Breast epithelium (tissue), 4 donors: Measurements from ENCODE around the gene GPHN. TPM values are rescaled to one million over a fixed set of nuclear protein-coding genes. Genes with fewer than 3 reads are reported as not detected.

Experiments
- DNase-seq, 2 donors: peaks; one replicate each; pipeline ENCODE4 v3.0.0-alpha.2; 2019; ENCODE audit warnings: low spot score in 2 of 2
- H3K27ac ChIP-seq, 2 donors: fragments of 200-600 bp; sonication (generic) in 1 of 2; one replicate each; pipeline ENCODE4 v1.5.1; 2016 to 2019; ENCODE audit warnings: mild to moderate bottlenecking in 1 of 2
- H3K27me3 ChIP-seq, 2 donors: fragments of 200-600 bp; sonication (generic) in 1 of 2; one replicate each; pipeline versions ENCODE4 v1.5.1 to v1.6.0; 2017 to 2019; ENCODE audit warnings: control low read depth in 1 of 2, mild to moderate bottlenecking in 1 of 2
- H3K36me3 ChIP-seq: fragments of 200-600 bp; one replicate; pipeline ENCODE4 v1.5.1; 2019
- H3K4me1 ChIP-seq, 2 donors: fragments of 200-600 bp; sonication (generic); one replicate each; pipeline ENCODE4 v1.5.1; 2016 to 2019; ENCODE audit warnings: control low read depth in 1 of 2
- H3K4me3 ChIP-seq, 3 donors: fragments of 200-600 bp; sonication (generic); 1 replicate in 2 of 3; 2 replicates in 1 of 3; pipeline ENCODE4 v1.5.1; 2016 to 2019; ENCODE audit warnings: mild to moderate bottlenecking in 3 of 3, moderate library complexity in 2 of 3
- H3K9me3 ChIP-seq, 2 donors: fragments of 200-600 bp; sonication (generic) in 1 of 2; one replicate each; pipeline ENCODE4 v1.5.1; 2016 to 2019; ENCODE audit warnings: control low read depth in 1 of 2
- POLR2A ChIP-seq: fragments of 450-650 bp; IDR thresholded peaks from one replicate; pipeline ENCODE4 v1.6.1; 2016; ENCODE audit warnings: antibody characterized with exemption, mild to moderate bottlenecking, moderate library complexity
- POLR2AphosphoS5 ChIP-seq, 3 donors: sonication (generic); formaldehyde crosslinking; IDR thresholded peaks; one replicate each; pipeline ENCODE4 v1.6.1; 2017; ENCODE audit warnings: antibody characterized with exemption in 3 of 3
- intact Hi-C: fragments of 100-400 bp; cut with DNase I; formaldehyde crosslinking; loops from one replicate; pipeline ENCODE4 v1.15.1; 2023; ENCODE audit warnings: low total_unique reads
- total RNA-seq, 3 donors: library from RNA; depleted of rRNA; stranded (reverse); fragments of >200 nt; gene quantifications; one replicate each; pipeline ENCODE4 v1.1.0, GENCODE V29; 2016
- TF ChIP-seq, protein P1 (sequence below), 3 donors: fragments of 450-650 bp; IDR thresholded peaks; one replicate each; pipeline ENCODE4 v1.5.1; 2016 to 2017; ENCODE audit warnings: antibody characterized with exemption in 3 of 3, mild to moderate bottlenecking in 3 of 3, moderate library complexity in 3 of 3

GPHN gene
- total RNA-seq, 3 donors from 2014 or later, result 20.9 to 39.0 (median 24.9) TPM

DNA sequence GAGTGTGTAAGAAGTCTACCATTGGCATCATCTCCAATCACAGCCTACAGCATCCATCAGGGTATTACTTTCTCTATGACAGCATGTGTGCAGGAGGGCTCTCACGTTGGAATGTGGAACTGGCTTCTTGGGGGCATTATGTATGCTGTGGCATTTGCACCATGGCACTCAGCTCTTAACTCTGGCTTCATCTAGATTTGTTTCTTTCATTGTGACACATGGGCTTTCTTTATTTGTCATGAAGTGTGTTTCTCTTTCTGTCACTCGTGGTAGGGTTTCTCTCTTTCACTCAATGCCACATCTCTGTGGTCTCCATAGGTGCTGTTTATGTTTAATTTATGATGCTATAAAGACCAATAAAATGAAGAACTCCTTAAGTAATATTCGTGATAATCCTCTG is 490.1 kb downstream of the GPHN start:
- no peaks in the 10 kb centered on the region for H3K27me3 ChIP-seq
- H3K9me3 ChIP-seq, result no peaks in the 10 kb centered on the region
- H3K4me1 ChIP-seq, result no peaks in the 10 kb centered on the region
- no peak for DNase-seq
- H3K27ac ChIP-seq, result no peak overlapping the region
- H3K36me3 ChIP-seq, result no peaks in the 10 kb centered on the region
- no peak overlapping the region for H3K4me3 ChIP-seq
- no peak for TF ChIP-seq POLR2A
- TF ChIP-seq, protein P1, sequence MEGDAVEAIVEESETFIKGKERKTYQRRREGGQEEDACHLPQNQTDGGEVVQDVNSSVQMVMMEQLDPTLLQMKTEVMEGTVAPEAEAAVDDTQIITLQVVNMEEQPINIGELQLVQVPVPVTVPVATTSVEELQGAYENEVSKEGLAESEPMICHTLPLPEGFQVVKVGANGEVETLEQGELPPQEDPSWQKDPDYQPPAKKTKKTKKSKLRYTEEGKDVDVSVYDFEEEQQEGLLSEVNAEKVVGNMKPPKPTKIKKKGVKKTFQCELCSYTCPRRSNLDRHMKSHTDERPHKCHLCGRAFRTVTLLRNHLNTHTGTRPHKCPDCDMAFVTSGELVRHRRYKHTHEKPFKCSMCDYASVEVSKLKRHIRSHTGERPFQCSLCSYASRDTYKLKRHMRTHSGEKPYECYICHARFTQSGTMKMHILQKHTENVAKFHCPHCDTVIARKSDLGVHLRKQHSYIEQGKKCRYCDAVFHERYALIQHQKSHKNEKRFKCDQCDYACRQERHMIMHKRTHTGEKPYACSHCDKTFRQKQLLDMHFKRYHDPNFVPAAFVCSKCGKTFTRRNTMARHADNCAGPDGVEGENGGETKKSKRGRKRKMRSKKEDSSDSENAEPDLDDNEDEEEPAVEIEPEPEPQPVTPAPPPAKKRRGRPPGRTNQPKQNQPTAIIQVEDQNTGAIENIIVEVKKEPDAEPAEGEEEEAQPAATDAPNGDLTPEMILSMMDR (IDR thresholded peaks at IDR 0.05), result no peak
- TF ChIP-seq POLR2AphosphoS5 (IDR thresholded peaks at IDR 0.05), result no peak
- intact Hi-C loops, result no loop called here

DNA sequence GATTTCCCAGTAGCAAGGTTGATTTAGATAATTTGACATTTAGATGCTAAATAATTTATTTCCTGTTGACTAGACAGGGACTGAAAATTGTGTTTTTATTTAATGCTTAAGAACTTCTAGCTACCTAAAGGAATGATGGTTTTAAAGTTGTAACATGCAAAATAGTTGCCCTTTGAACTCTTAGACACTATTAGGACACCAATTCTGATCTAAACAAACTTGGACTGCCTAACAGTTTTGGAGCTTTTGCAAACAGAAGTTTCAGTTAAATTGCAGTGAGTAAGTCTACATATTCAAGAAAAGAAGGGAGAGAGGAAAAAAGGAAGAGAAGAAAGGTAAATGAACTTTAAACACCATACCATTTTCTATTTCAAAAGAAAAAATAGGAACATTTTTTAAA is 492.0 kb downstream of the GPHN start:
- intact Hi-C loops, result no loop called here
- DNase-seq, result no peak
- Histone ChIP-seq H3K36me3 (no peaks in the 10 kb centered on the region), H3K4me1 (no peaks in the 10 kb centered on the region), H3K27me3 (no peaks in the 10 kb centered on the region), H3K4me3 (no peak overlapping the region), H3K9me3 (no peaks in the 10 kb centered on the region), H3K27ac (no peak overlapping the region)
- no peak for TF ChIP-seq POLR2A
- TF ChIP-seq, protein P1 (IDR thresholded peaks at IDR 0.05), result no peak
- no peak for TF ChIP-seq POLR2AphosphoS5 (IDR thresholded peaks at IDR 0.05)

DNA sequence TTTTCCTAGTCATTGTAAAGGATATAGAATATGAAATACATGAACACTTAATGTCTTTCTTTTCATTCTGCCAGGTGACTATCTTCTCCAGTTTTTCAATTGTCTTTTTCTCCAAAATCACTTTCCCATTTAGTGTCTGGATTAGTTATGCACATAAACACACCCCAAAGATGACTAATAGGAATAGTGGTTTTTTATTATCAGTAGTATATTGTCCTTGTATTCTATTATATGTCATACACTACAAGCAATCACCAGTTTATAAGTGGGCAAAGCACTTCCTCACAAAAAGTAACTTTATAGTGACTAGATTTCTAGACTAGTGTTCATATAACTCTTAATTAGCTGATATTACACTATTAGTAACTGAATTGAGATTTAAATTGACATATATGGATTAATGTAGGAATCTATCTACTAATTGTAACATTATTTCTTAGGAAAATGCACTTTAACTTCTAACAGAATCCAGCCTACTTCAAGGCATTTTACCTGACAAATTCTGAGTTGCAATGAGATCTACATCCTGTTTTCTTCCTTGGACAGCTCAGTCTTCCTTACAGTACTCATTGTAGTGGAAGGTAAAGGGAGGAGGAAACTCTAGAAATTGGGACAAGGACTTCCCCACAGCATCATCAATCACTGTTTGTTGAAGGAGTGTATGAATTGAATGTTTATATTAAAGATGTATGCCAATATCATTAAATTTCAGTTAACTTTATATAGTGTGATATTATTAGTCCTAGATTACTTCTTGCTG is 495.2 kb downstream of the GPHN start:
- intact Hi-C loops, result no loop called here
- no peak for DNase-seq

DNA sequence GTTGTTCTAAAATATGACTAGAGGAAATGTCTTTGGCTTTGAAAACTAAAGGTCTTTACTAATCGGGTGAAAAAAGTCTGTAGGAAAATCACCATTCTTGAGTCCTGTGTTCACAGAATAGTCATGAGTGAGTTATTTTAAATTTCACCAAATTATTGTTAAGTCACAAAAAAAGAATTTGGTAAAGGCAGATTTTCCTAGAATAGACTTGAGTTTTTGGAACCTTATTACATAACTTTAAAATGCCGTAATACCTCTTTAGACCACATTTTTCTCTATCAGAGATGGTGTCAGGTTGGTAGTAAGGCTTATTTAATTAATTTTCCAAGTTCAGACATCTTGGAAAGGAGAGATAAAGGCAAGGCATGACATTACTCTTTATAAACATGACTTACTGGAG is 496.6 kb downstream of the GPHN start:
- Histone ChIP-seq H3K4me3 (no peak overlapping the region), H3K9me3 (no peaks in the 10 kb centered on the region), H3K27ac (no peak overlapping the region), H3K4me1 (no peaks in the 10 kb centered on the region), H3K36me3 (no peaks in the 10 kb centered on the region), H3K27me3 (no peaks in the 10 kb centered on the region)
- TF ChIP-seq, protein P1 (IDR thresholded peaks at IDR 0.05), result no peak
- no peak for TF ChIP-seq POLR2AphosphoS5 (IDR thresholded peaks at IDR 0.05)
- no peak for TF ChIP-seq POLR2A
- DNase-seq, result no peak
- intact Hi-C loops, result no loop called here

More for the DNA sequence above, 495.2 kb downstream of the GPHN start:
- H3K27ac ChIP-seq, result no peak overlapping the region
- no peaks in the 10 kb centered on the region for H3K4me1 ChIP-seq
- no peaks in the 10 kb centered on the region for H3K9me3 ChIP-seq
- no peaks in the 10 kb centered on the region for H3K36me3 ChIP-seq
- H3K27me3 ChIP-seq, result no peaks in the 10 kb centered on the region
- H3K4me3 ChIP-seq, result no peak overlapping the region
- TF ChIP-seq POLR2A (no peak), POLR2AphosphoS5 (IDR thresholded peaks at IDR 0.05) (no peak)
- TF ChIP-seq, protein P1 (IDR thresholded peaks at IDR 0.05), result no peak

DNA sequence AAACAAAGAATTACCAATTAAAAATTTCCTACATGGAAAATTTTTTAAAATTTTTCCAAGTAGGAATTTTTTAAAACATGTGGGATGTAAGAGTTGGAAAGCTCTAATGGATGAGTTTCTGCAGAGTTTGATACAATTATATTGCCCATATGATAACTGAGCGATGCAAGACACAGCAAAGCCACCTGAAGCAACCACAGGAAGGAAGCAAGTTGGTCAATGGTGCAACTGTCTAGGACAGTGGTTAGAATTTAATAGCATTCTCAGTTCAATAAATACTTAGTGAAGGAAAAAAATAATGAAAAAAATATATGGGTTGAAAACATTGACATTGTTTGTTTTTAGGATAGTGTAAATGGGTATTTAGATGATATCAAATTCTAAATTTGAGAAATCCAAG is 502.7 kb downstream of the GPHN start:
- H3K27me3 ChIP-seq, result no peaks in the 10 kb centered on the region
- no peak for DNase-seq
- no peaks in the 10 kb centered on the region for H3K36me3 ChIP-seq
- TF ChIP-seq POLR2AphosphoS5 (IDR thresholded peaks at IDR 0.05) (no peak), POLR2A (no peak)
- TF ChIP-seq, protein P1 (IDR thresholded peaks at IDR 0.05), result no peak
- intact Hi-C loops, result no loop called here
- H3K9me3 ChIP-seq, result no peaks in the 10 kb centered on the region
- no peak overlapping the region for H3K27ac ChIP-seq
- H3K4me3 ChIP-seq, result no peak overlapping the region
- no peaks in the 10 kb centered on the region for H3K4me1 ChIP-seq
